NOMO-1 (cell line): ENCODE data around the gene BRMS1L.

ENCODE experiments used
- DNase-seq, 2 experiments: peaks; one replicate each; lab custom pipeline; 2025; ENCODE audit not compliant: unreplicated experiment in 2 of 2; lab: John Stamatoyannopoulos, UW

Gene BRMS1L

GRCh38 chr14:35858521-35859209 lies 32.5 kb downstream of the BRMS1L start:
- DNase-seq = no peak

DNA sequence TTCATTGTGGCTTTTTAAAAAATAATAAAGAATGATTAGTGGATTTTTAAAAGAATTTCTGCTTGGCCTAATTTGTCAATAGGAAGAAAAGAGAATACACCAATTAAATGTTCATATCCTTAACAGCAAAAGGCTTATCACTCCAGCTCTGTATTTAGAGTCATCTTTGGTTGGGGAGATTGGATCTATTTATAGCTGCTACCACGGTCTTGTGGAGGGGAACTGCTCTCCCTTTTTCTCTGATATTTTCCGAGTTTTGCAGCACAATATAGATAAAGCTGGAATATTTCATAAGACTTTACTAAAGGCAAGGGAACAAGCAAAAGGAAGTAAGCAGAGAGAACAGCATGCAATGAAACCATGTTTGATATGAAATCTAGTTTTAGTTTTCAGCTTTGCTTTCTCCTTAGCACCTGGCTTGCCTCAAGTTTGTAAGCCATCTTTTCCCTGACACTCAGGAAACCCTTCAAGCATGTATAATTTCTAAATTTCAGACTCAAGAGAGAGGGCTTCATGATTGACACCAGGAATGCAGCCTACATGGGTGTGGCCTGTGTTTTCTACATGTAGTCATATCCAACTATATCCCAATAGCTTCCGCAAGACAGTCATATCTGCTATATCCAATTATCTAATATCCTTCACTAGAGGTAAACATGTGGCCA lies 35.2 kb downstream of the BRMS1L start:
- DNase-seq = no peak

- peak; percentile 56 to 84 for DNase-seq
These were observed 39.6 kb downstream of the BRMS1L start for GRCh38 chr14:35865611-35866324.

- DNase-seq = no peak
These were observed 40.6 kb downstream of the BRMS1L start for GRCh38 chr14:35866595-35867279.

DNA sequence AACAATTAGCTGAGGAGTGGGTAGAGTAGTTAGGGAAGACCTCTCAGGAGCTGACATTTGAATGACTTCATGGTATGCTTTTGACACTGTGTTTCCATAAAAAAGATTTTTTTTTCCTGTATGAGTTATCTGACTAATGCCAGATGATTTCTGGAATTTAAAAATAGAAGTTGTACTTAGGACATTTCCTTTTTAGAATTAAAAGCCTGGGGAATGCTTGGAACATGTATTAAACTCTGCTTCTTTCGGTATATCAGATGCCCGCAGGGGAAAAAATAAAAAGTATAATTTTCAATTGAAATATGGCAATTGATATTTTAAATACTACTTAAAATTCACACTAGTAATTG lies 41.1 kb downstream of the BRMS1L start:
- no peak for DNase-seq

- no peak for DNase-seq
These were observed 49.2 kb downstream of the BRMS1L start for GRCh38 chr14:35875296-35875695.

- DNase-seq = no peak
These were observed 51.1 kb downstream of the BRMS1L start for GRCh38 chr14:35877276-35877675.

DNA sequence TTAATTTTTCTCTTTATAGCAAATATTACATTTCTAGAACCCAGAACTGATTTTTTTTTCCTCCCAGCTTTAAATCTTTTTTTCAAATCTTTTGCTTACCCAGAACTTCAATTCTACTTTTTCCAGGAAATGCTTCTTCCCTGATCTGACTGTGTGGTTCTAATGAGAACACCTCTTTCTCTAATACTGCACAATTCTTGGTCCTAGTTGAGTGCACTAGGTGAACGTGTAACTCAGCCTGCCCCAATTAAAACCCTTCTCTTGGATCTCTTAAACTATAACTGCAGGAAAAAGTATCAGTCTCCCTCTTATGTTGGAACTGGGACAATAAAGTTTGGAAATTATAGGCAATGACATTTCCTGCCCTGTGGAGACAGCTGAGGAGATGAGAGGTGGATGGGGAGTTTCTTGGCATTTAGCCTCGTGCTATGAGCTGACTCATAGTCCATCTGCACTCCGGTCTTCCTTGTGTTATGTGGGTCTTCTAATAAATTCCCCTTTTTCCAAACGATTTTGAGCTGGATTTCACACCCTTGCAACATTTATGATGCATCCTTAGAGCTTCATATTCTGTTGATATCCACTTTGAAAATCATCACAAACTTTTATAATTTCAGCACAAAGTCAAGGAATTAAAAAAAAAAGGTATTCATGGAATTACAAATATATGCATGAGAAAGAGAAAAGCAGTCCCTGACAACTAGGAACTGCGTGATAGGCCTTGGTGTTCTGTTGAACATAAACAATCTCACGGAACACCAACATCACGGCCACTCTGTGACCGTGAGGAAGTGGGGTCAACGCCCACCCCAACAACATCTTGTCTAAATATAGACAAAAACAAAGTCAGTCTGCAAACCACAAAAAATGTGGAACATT lies 52.4 kb downstream of the BRMS1L start:
- DNase-seq = peak in 1 of 2 experiments; percentile 3

DNA sequence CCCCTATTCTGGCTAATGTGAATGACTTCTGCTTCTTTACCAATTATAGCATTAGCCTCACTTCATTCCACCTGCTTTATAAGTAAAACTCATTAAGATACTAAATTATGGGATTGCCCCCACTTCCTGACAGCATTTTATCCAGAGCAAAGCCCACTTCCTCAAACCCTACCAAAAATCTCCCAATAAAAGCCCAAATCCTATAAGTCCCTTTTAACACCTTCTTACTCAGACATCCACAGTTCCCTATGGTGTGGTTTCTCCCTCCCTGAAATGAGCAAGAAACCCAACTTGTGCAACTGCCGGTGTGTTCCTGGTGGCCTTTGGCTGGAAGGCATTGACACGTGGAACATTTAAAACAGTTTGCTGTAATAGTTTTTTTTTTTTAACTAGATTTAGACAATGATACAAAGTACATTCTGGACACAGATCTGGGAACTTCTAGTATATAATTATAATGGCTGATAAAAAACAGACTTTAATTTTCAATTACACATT lies 53.1 kb downstream of the BRMS1L start:
- DNase-seq = peak; percentile 3 to 44

- DNase-seq = peak; percentile 0 to 15
These were observed 53.6 kb downstream of the BRMS1L start for GRCh38 chr14:35879654-35880249.

DNA sequence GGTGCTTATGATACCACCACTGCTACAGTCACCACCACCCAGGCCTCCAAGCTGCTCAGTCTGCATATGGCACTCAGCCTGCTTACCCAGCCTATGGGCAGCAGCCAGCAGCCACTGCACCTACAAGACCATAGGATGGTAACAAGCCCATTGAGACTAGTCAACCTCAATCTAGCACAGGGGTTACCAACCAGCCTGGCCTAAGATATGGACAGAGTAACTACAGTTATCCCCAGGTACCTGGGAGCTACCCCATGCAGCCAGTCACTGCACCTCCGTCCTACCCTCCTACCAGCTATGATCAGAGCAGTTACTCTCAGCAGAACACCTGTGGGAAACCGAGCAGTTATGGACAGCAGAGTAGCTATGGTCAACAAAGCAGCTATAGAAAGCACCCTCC lies 55.1 kb downstream of the BRMS1L start:
- no peak for DNase-seq

GRCh38 chr14:35883677-35884293 lies 57.6 kb downstream of the BRMS1L start:
- DNase-seq = peak in 1 of 2 experiments; percentile 5

- DNase-seq = no peak
These were observed 64.2 kb downstream of the BRMS1L start for GRCh38 chr14:35890308-35890707.

GRCh38 chr14:35895256-35895655 lies 69.1 kb downstream of the BRMS1L start:
- DNase-seq = no peak

DNA sequence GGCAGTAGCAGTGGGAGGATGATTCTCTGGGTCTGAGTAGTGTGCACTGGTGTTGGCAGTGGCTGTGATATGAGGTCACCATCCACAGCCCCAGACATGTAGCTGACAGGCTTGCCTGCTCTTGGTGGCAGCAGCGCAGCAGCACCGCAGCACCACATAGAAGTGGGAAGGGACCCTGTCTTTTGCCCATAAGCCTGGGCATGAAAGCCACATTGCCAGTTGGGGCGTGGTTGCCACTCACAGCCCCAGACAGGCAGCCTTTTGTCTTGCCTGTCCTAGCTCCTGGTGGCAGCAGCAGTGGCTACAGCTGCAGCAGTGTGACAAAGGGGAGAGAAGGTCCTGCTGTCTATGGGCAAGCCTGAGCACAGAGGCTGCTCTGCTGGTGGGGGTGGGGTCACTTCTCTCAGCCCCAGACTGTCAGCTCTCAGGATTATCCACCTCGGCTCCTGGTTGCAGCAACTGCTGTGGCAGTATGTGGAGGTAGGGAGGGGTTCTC lies 71.5 kb downstream of the BRMS1L start:
- no peak for DNase-seq

DNA sequence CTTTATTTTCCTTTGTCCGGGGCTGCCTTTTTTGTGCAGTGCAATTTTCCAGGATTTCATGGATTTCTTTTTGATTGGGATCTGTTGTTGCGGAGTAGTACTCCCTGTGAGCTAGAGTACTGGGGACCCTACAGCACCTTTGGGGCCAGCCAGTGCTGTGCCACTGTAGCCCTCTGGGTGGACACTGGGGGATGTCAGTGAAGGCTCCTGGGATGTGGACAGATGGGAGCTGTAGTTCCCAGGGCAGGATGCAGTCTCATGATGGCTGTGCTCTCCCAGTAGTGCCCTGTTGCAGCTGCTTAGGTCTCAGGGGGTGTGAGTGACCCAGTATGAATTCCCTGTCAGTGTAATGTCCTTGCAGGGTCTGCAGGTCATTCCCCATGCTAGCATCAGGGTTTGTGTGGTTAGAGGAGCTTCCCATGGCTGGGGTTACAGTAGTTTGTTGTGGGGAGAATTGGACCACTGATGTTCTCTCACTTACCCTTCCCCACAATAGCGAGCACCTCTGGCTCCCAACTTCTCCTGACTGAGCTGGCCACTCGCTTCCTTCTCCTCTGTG lies 72.2 kb downstream of the BRMS1L start:
- DNase-seq = no peak

- no peak for DNase-seq
These were observed 74.6 kb downstream of the BRMS1L start for GRCh38 chr14:35900741-35901140.

DNA sequence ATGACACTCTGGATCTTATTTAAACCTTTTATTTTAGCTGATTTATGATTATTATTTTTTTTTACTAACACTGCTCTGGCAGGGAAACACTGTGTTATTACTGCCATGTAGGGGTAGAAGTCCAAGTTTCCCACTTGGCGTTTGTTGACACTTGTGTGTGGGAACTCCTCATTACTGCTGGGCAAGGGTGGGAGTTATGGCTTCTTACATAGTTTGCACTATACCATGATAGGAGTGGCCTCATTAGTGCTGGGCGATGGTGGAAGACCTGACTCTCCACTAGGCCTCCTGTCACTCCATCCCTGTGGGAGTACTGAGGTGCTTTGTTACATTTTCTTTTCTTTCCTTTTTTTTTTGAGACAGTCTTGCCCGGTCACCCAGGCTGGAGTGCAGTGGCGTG lies 83.5 kb downstream of the BRMS1L start:
- DNase-seq = no peak

DNA sequence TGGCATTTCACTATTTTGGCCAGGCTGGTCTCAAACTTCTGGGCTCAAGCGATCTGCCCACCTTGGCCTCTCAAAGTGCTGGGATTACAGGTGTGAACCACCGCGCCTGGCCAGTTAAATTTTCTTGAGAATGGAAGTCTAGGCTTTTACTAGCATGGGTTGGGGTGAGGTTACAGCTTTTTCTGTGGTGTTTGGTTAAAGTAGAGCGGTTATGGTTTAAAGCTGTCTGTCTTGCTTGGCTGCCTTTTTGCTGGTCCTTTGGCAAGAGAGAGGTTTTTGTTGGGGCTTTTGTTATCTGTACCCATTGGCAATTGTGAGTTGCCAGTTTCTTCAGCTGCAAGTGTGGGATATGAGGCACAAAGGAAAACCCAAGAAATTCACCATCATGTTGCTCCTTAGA lies 84.1 kb downstream of the BRMS1L start:
- DNase-seq = no peak
